ENCODE results near the gene BANF2. TPM values are rescaled to one million over a fixed set of nuclear protein-coding genes. Genes with fewer than 3 reads are reported as not detected.

Gene BANF2
- total and polyA plus RNA-seq, 2 of the 8 experiments (the other 6 are each of a cell fraction or from before 2014, with no cell fraction given) = not detected

GRCh38 chr20:17771206-17772004 is 71.6 kb downstream of the BANF2 start (continued):
- TF ChIP-seq CHD7 (IDR thresholded peaks at IDR 0.05; ENCODE audit: insufficient replicate concordance, low read length) (no peak), POLR2A (IDR thresholded peaks at IDR 0.05; ENCODE audit: control extremely low read depth in 1 of 2, low read depth in 2 of 2, low read length in 2 of 2) (no peak), CREB1 (IDR thresholded peaks at IDR 0.05) (no peak), ZNF274 (IDR thresholded peaks at IDR 0.05; ENCODE audit: borderline replicate concordance, extremely low read depth, low read length) (no peak), RAD21 (IDR thresholded peaks at IDR 0.05 in 1 of 2, conservative IDR thresholded peaks at IDR 0.05 in 1 of 2; ENCODE audit: low read depth in 2 of 2, low read length in 2 of 2) (no peak), FOSL1 (IDR thresholded peaks at IDR 0.05; ENCODE audit: insufficient read depth, low read depth, low read length) (no peak), KDM1A (IDR thresholded peaks at IDR 0.05; ENCODE audit: borderline replicate concordance, low read length) (no peak)
